C4-2B (cell line): ENCODE results near the gene CRYGB.
"Not testable (repeated sequence)": the region's sequence is repeated elsewhere in the genome, so short reads cannot be mapped to it uniquely, and the experiment has no call there.

Experiments
- H3K27ac ChIP-seq: fragments of 450-650 bp; 2 replicates; pipeline ENCODE4 v1.5.1; 2017
- CTCF ChIP-seq: fragments of 450-650 bp; conservative IDR thresholded peaks from 2 replicates; pipeline ENCODE4 v1.5.1; 2017; ENCODE audit warnings: mild to moderate bottlenecking
- ZFX ChIP-seq: fragments of 450-650 bp; IDR thresholded peaks from 2 replicates; pipeline ENCODE4 v1.6.1; 2017

Gene CRYGB

GRCh38 chr2:208101716-208102631 is 44.0 kb downstream of the CRYGB start:
- TF ChIP-seq CTCF = peak; percentile 69
- no peak for TF ChIP-seq ZFX

DNA sequence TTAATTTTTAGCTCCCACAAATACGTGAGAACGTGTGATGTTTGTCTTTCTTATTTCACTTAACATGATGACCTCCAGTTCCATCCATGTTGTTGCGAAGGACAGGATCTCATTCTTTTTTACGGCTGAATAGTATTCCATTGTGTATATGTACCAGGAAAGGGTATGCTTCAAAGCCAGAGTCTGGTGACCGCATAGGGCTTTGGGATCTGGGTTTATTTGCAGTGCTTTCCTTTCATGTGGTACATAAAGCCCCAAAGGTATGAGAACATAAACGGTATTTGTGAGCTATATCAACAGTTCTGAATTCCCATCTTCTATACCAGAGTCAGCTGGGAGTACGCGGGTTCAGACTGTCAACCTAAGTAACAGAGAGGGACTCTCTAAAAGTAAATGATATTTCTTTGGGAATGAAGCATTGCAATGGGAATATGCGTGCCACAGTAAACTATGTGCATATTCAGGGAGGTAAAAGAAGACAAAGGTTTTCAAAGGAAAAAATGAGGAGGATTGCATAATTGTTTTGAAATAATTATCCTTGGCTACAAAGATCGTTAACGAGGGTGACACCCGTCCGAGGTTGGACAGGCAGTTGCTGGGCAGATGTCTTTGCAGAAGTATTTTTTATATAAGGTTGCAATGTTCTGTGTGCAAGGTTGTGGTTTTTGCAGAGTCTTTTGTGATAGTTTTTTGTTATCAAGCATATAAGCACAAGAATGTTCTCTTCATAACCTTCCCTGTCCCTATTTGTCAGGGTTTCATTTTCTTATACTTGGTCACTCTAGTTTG is 46.1 kb downstream of the CRYGB start:
- TF ChIP-seq ZFX (no peak), CTCF (no peak)
- no peak overlapping the region for H3K27ac ChIP-seq

More at GRCh38 chr2:208101716-208102631, 44.0 kb downstream of the CRYGB start:
- H3K27ac ChIP-seq = no peak overlapping the region

DNA sequence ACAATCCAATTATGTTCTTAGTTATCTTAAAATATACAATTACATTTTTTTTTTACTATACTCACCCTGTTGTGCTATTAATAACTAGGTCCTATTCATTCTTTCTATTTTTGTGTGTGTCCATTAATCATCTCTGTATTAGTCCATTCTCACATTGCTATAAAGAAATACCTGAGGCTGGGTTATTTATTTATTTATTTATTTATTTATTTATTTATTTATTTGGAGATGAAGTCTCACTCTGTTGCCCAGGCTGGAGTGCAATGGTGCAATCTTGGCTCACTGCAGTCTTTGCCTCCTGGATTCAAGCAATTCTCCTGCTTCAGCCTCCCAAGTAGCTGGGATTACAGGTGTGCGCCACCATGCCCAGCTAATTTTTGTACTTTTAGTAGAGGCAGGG is 47.3 kb downstream of the CRYGB start:
- not testable (repeated sequence) for H3K27ac ChIP-seq

DNA sequence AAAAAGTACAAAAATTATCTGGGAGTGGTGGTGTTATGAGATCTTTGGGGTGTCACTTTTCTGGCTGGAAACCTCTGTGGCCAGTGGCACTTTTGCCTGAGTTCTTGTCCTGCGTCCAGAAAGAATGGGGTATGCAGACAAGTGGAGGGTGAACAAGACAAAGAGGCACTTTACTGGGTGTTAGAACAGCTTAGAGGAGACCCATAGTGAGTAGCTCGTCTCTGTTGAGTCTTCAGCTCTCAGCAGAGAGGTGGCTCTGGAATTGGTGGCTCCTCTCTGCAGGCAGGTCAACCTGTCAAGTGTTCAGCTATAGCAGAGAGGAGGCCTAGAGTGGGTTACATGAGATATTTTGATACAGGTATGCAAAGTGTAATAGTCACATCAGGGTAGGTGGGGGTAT is 47.7 kb downstream of the CRYGB start:
- no peak overlapping the region for H3K27ac ChIP-seq
- TF ChIP-seq ZFX = no peak
- TF ChIP-seq CTCF = no peak

DNA sequence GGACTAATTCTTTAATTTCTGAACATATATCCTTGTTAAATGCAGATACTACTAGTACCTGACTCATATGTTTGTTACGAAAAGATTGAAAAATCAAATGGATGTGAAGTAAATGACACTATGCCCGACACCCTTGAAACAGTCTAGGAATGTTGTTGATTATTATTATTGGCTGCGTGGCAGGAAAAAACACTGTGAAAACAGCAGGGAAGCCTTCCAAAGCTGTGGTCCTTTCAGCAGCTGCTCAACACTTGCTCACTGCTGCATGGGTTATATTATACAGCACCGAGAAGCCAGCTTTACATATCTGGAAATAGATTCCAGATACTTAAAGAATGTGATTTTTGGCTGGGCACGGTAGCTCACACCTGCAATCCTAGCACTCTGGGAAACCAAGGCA is 48.2 kb downstream of the CRYGB start:
- TF ChIP-seq ZFX (no peak), CTCF (no peak)
- H3K27ac ChIP-seq = no peak overlapping the region

GRCh38 chr2:208097313-208097712 is 48.6 kb downstream of the CRYGB start:
- TF ChIP-seq ZFX (no peak), CTCF (no peak)
- H3K27ac ChIP-seq = no peak overlapping the region

GRCh38 chr2:208096080-208096479 is 49.9 kb downstream of the CRYGB start:
- no peak overlapping the region for H3K27ac ChIP-seq
- TF ChIP-seq ZFX (no peak), CTCF (no peak)
